ENCODE measurements around the gene AP2B1. TPM values are rescaled to one million over a fixed set of nuclear protein-coding genes. Genes with fewer than 3 reads are reported as not detected.

Gene AP2B1
- total RNA-seq, 2 donors from 2014 or later, result 154 to 190 TPM

- intact Hi-C loops (cut with DNase I, micrococcal nuclease), result no loop called here
- no peak for DNase-seq
- ATAC-seq, result peak; percentile 22
These were observed 186.7 kb downstream of the AP2B1 start for GRCh38 chr17:35773679-35774425.

- peak; percentile 79 for ATAC-seq
- intact Hi-C loops (cut with DNase I, micrococcal nuclease), result no loop called here
These were observed 187.4 kb downstream of the AP2B1 start for GRCh38 chr17:35774499-35774898.

DNA sequence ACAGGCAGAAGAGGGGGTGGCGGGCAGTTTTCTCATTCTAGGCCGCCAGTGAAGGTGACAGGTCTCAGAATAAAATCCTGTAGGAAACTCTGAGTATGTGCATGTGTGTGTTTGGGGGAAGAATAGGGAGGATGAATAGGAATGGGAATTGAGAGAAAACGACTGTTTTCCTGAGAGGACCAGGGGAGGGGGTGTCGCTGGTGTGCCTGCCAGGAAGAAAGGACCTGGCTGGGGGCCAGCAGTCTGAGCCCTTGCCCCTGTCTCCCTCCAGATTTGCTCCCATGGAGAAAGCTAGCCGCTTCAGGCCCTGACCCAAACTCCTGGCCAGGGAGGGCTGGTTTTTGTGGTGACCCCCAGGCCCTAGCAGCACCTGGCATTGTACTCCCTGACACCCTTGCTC lies 187.9 kb downstream of the AP2B1 start:
- no peak for DNase-seq
- intact Hi-C loops (cut with DNase I, micrococcal nuclease), result no loop called here
- ATAC-seq, result peak; percentile 11

More at GRCh38 chr17:35774499-35774898, 187.4 kb downstream of the AP2B1 start:
- peak; percentile 76 to 79 for DNase-seq

DNA sequence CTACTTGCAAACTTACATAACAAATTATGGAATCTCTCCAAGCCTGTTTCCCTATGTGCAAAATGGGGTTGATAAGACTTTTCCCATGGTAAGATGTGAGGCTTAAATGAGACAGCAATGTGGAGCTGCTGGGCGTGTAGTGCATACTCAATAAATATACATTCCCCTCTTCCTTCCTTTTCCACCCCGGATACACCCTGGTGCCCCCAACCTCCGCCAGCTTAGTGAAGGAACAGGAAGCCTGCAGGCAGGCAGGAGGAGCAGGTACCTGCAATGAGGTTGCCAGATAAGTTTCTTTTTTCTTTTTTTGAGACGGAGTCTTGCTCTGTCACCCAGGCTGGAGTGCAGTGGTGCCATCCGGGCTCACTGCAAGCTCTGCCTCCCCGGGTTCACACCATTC lies 188.5 kb downstream of the AP2B1 start:
- intact Hi-C loops (cut with DNase I, micrococcal nuclease), result no loop called here
- DNase-seq (no peak), ATAC-seq (peak; percentile 42)

Other genes starting within 250 kb of the AP2B1 start
- 1 to 10 TPM; 3.7 to 7.7 TPM for gene SLFN11, start 213.7 kb upstream of the AP2B1 start, total RNA-seq
- gene SLFN12, start 154.8 kb upstream of the AP2B1 start, total RNA-seq, result 1 to 10 TPM; 2.8 to 3.8 TPM
- gene SLFN13, start 138.6 kb upstream of the AP2B1 start, total RNA-seq, result 10 to 100 TPM in 1 of 2 donors, 1 to 10 TPM in 1; 8.6 to 12.5 TPM
- gene SLFN12L, start 49.6 kb upstream of the AP2B1 start, total RNA-seq, result 1 to 10 TPM; 1.3 to 2.0 TPM
- gene SLFN14, start 26.5 kb upstream of the AP2B1 start, total RNA-seq, result not detected
- 1 to 10 TPM; 2.8 to 4.7 TPM for gene PEX12, start 8.8 kb upstream of the AP2B1 start, total RNA-seq
- gene RASL10B, start 144.3 kb downstream of the AP2B1 start, total RNA-seq, result under 1 TPM in 1 of 2 donors, not detected in 1; 0.31 TPM
- gene GAS2L2, start 165.9 kb downstream of the AP2B1 start, total RNA-seq, result under 1 TPM in 1 of 2 donors, not detected in 1; 0.08 TPM
- not detected for gene C17orf50, start 173.6 kb downstream of the AP2B1 start, total RNA-seq
- gene MMP28, start 208.3 kb downstream of the AP2B1 start, total RNA-seq, result 10 to 100 TPM; 62.7 to 83.0 TPM
- 100 to 1,000 TPM; 112 to 143 TPM for gene TAF15, start 222.2 kb downstream of the AP2B1 start, total RNA-seq